ENCODE measurements around the gene MRPS30.
"Not testable (repeated sequence)": the region's sequence is repeated elsewhere in the genome, so short reads cannot be mapped to it uniquely, and the experiment has no call there.

MRPS30 gene

DNA sequence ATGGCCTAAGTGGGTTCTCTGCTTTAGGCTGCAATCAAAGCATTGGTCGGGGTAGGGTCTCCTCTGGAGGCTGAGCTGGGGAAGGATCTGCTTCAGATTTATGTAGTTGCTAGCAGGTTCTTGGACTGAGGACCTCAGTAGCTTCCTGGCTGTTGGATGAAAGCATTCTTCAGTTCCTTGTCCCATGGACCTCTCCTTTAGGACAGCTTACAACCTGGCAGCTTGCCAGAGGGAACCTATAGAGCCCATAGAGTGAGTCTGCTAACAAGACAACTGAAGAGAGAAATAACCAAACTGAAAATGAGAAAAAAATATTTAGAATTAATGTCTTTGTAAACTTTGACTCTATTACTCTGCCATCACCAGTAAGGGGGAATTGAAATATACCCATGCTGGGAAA is 12.4 kb downstream of the MRPS30 start:
- no peak for DNase-seq (ENCODE audit: low read depth)

DNA sequence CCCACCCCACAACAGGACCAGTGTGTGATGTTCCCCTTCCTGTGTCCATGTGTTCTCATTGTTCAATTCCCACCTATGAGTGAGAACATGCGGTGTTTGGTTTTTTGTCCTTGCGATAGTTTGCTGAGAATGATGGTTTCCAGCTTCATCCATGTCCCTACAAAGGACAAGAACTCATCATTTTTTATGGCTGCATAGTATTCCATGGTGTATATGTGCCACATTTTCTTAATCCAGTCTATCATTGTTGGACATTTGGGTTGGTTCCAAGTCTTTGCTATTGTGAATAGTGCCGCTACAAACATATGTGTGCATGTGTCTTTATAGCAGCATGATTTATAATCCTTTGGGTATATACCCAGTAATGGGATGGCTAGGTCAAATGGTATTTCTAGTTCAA is 15.9 kb downstream of the MRPS30 start:
- not testable (repeated sequence) for DNase-seq (ENCODE audit: low read depth)

DNA sequence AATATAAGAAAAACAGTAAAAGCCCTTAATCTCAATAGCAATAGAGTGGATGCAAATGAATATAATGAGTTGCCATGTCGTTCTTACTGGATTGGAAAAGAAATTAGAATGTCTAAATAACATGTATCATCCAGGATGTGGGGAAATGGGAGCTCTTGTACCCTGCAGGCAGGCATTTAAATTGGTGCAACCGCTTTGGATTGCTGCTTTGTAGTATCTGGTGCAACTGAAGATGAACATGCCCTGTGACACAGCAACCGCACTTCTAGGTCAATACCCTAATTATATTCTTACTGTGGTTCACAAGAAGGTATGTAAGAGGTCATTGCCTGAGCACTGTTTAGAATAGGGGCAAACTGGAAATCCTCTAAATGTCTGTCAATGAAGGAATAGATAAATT is 18.9 kb downstream of the MRPS30 start:
- no peak for DNase-seq (ENCODE audit: low read depth)

DNA sequence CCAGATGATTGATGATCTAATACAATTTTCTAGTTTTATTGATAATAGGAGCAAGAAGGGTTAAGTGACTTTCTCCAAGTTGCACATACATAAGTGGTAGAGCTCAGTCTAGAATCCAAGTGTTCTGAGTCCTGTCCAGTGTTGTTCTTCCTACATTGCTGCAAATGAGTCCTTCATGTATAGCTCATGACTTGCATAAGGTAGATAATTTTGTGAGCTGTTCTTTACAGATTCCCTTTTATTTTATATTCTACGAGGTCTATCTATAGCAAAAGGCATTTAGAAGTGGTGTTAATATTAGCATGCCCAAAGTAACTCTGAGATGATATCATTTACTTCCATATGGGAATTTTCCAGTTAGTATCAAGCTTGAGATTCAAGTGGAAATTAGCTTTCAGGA is 20.0 kb downstream of the MRPS30 start:
- DNase-seq (ENCODE audit: low read depth), result no peak

DNA sequence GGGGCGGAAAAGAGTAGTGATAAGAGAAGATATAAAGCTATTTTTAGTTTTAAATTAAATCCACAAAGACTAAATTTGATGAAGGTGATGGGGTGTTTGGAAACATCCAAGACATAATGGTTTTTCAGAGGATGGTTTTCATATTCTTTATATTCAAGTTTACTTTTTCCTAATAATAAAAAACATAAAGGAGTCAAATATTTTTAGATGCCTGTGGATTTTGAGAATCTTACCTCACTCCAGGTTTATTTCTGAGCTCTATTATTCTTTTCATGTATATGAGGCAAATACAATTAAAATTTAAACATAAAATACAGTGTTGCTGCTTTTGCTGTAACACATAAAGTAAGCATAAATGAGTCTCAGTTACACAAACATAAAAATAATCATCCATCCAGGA is 22.2 kb downstream of the MRPS30 start:
- DNase-seq (ENCODE audit: low read depth), result no peak

DNA sequence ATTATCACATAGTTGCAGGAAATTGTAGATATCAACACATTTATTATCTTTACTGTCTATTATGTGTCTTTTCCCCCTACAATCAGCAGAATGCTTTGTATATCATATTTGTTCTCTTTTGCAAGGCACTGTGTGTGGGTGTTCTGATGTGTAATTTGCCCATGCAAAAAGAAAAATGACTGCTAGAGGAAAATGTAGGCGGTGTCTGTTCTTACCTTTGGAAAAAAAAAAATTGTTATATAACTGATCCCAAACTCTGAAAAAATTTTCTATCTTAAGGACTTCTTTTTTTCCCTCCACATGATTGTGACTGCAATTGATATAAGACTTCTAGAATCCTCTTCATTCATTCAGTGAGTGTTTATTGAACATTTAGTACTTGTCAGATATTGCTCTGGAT is 24.5 kb downstream of the MRPS30 start:
- DNase-seq (ENCODE audit: low read depth), result no peak

DNA sequence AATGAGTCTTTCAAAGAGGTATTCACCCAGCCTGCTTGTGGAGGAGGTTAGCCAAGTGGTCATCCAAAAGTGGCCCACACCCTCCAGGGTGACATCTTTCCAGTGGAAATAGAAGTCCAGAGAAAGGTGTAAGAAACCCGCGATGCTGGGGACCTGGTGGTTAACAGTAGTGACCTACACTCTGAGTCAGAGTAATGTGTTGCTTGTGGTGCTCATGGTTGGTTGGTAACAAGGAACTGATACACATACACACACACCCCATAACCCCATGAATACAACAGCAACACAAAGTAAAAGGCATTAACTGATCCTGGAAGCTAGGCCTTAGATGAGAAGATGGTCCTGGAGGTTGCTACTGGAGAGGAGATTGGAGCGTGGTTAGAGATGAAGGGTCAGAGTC is 26.9 kb downstream of the MRPS30 start:
- DNase-seq (ENCODE audit: low read depth), result no peak

GRCh38 chr5:44839018-44839681 is 30.4 kb downstream of the MRPS30 start:
- DNase-seq (ENCODE audit: low read depth), result no peak

GRCh38 chr5:44842496-44843282 is 33.9 kb downstream of the MRPS30 start:
- no peak for DNase-seq (ENCODE audit: low read depth)

GRCh38 chr5:44844744-44845143 is 36.0 kb downstream of the MRPS30 start:
- no peak for DNase-seq (ENCODE audit: low read depth)

- no peak for DNase-seq (ENCODE audit: low read depth)
These were observed 37.0 kb downstream of the MRPS30 start for GRCh38 chr5:44845777-44846176.

- DNase-seq (ENCODE audit: low read depth), result no peak
These were observed 38.6 kb downstream of the MRPS30 start for GRCh38 chr5:44847206-44847852.

DNA sequence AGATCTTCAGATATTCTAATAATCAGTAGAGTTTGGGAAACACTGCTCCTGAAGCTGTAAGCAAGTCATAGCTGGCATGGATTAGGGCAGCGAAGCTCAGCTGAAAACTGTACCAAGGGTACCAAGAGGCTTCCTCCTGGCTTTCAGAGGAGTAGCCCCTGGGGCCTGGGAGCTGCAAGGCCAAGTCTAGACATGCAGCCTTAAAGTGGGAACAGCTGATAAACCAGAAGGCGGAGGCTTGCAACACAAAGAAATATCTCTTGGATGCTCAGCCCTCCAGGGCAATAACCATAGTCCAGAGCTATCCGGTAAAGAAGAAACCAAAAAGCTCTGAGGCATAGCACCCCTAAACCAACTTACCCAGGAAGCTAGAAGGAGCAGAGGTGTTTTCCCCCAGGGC is 51.5 kb downstream of the MRPS30 start:
- DNase-seq (ENCODE audit: low read depth), result no peak

GRCh38 chr5:44862808-44863207 is 54.1 kb downstream of the MRPS30 start:
- DNase-seq (ENCODE audit: low read depth), result peak; percentile 6
